Ammon's horn (tissue), 1 donor: ENCODE measurements around the gene CCDC30.
"Not testable (repeated sequence)": the region's sequence is repeated elsewhere in the genome, so short reads cannot be mapped to it uniquely, and the experiment has no call there.

Source experiments
- DNase-seq: peaks from one replicate; pipeline ENCODE4 v3.0.0-alpha.2; 2016; ENCODE audit warnings: low spot score

Gene CCDC30

GRCh38 chr1:42529724-42530181, 66.7 kb downstream of the CCDC30 start:
- DNase-seq = no peak

GRCh38 chr1:42531043-42531442, 68.0 kb downstream of the CCDC30 start:
- no peak for DNase-seq

GRCh38 chr1:42533101-42533863, 70.2 kb downstream of the CCDC30 start:
- DNase-seq = no peak

DNA sequence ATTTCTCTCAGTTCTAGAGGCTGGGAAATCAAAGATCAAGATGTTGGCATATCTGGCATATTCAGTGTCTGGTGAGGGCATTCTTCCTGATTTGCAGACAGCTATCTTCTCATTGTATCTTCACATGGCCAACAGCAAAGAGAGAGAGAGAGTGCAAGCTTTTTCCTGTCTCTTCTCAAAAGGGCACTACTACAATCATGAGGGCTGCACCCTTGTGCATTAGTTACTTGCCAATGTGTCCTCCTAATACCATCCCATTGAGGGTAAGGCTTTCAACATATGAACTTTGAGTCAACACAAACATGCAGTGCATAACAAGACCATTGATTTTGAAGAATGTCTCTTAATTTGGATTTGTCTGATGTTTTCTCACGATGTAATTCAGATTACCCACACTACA, 78.0 kb downstream of the CCDC30 start:
- DNase-seq = no peak

DNA sequence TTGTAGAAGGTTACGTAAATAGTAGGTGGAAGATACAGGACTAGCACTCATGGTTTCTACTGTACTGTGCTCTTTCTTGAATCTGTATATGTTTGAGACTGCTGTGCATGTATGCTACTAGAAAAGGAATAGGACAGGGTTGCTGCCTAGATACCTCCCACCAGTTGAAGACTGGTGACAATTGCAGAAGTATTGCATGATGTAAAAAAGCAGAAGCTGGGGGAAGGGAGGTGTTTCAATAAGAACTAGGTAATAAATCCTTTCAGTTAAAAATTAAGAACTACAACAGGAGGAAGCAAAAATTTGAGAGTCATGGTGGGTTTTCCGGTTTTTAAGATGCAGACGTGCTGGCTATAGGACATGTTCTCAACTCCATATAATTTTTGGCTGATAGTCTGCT, 88.1 kb downstream of the CCDC30 start:
- no peak for DNase-seq

GRCh38 chr1:42551590-42551989, 88.5 kb downstream of the CCDC30 start:
- DNase-seq = no peak

DNA sequence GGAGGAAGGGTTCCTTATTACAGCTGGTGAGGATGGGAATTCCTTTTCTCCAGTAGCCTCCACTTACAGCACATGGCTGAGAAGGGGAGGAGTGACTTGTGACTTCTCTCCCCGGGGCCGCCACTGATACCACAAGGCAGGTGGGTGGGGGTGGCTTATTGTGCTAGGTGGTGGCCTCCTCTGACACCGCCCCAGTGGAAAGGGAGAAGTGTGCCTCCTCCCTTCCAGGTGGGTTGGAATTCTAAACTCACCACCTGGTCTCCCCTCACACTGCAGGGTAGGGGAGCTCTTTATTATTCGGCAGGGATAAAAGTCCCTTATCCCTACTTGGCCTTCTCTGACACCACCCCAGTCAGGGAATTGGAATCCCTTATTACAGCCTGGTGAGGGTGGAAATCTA, 89.5 kb downstream of the CCDC30 start:
- DNase-seq = no peak

- no peak for DNase-seq
Measured at GRCh38 chr1:42557230-42557851, 94.3 kb downstream of the CCDC30 start.

DNA sequence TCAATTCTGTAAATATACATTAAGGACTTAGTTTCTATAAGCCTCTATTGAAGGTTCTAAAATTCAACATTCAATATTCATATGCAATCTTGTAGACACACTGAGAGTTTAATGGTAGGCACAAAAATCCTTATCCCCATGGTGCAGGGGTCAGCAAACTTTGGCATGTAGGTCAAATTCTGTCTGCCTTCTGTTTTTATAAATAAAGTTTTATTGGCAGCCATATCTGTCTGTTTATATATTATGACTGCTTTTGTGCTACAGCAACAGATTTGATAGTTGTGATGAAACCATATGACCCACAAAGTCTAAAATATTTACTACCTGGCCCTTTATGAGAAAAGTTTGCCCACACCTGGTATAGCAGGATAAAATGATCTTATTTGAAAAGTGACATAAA, 104.0 kb downstream of the CCDC30 start:
- no peak for DNase-seq

GRCh38 chr1:42576935-42577334, 113.8 kb downstream of the CCDC30 start:
- no peak for DNase-seq

DNA sequence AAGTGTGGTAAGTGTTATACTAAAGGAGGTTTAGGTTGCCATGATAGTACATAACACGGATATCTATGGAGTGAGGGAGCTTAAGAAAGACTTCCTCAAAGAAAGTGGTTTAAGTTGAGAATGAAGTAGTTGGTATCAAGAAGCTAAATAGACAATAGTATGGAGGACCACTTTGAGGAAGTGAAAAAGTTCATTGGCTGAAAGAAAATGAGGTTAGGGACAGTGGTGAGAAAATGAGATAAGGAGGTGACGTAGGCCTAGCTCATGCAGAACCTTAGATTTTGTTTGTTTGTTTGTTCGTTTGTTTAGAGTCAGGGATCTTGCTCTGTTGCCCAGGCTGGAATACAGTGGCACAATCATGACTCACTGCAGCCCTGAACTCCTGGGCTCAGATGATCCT, 122.9 kb downstream of the CCDC30 start:
- no peak for DNase-seq

DNA sequence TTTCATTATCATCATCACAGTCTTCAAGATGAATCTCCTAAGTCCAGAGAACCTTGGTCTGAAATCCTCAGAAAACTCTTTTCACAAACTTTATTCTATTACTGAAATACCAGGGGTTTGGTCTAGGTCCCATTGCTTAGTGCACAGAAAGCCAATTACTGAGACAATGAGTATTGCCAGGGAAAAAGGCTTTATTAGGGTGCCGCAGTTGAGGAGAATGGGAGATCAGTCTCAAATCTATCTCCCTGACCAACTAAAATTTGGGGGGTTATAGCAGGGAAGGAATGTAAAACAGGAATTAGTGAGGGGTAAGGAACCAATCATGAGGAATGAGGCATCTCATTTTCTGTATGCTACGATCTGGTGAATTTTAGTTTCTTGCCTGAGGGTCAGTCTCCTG, 124.7 kb downstream of the CCDC30 start:
- DNase-seq = no peak

DNA sequence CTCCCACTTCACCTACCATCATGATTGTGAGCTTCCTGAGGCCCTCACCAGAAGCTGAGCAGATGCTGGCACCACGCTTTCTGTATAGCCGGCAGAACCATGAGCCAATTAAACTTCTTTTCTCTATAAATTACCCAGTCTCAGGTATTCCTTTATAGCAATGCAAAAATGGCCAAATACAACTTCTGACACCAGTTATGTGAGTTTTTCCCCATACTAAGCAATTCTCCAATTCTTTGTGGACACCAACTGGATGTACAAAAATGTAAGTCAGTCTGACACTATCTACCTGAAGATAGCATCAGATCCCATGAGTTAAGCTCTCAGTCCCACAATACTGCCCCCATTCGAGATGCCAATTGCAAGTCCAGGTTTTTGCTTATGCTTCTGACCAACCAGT, 129.7 kb downstream of the CCDC30 start:
- no peak for DNase-seq

- no peak for DNase-seq
Measured at GRCh38 chr1:42593486-42594100, 130.5 kb downstream of the CCDC30 start.

- no peak for DNase-seq
Measured at GRCh38 chr1:42601472-42601871, 138.4 kb downstream of the CCDC30 start.

DNA sequence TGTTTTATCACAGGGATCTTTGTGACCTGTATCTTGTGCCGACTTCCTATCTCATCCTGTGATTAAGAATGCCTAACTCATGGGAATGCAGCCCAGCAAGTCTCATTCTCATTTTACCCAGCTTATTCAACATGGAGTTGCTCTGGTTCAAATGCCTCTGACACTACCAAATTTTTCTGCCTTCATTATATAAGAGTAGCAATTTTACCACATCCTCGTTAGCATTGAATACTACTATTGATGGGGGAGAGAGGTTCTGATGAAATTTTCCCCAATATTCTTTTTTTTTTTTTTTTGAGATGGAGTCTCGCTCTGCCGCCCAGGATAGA, 150.7 kb downstream of the CCDC30 start:
- no peak for DNase-seq

DNA sequence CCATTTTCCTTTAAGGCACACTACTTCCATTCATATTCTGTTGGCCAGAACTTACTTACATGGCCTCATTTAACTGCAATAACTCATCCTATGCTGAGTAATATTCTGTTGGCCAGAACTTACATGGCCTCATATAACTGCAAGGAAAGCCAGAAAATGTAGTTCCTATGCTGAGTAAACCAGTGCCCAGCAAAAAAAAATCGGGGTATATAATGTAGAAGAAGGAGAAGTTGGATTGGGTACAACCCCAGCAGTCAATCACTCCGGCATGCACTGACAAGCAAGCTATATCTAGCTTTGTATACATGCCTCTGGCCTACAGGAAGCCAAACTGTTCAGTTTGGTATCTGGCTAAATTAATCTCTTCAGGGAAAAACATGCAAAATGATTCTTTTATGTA, 155.8 kb downstream of the CCDC30 start:
- DNase-seq = no peak

- DNase-seq = no peak
Measured at GRCh38 chr1:42620307-42620706, 157.2 kb downstream of the CCDC30 start.

- not testable (repeated sequence) for DNase-seq
Measured at GRCh38 chr1:42621180-42621579, 158.1 kb downstream of the CCDC30 start.

- DNase-seq = not testable (repeated sequence)
Measured at GRCh38 chr1:42627205-42627604, 164.1 kb downstream of the CCDC30 start.

- DNase-seq = no peak
Measured at GRCh38 chr1:42639116-42639515, 176.0 kb downstream of the CCDC30 start.

- no peak for DNase-seq
Measured at GRCh38 chr1:42646056-42646455, 183.0 kb downstream of the CCDC30 start.

DNA sequence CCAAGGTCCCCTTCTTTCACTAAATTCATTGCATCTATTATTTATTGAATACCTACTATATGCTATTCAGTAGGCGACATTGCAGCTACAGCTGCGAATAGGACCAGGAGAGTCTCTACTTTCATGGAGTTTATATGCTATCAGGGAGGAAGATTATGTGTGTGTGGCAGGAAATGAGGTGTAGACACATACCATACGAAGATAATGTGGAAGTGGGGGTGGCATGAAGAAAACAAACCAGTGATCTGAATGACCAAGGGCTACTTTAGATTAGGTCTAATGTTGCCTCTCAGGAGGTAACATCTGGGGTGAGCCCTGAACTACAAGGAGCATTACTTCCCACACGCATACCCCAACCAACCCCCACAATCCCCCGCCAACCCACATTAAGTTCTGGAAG, 194.1 kb downstream of the CCDC30 start:
- DNase-seq = no peak
